Ovary (tissue), 9 donors: ENCODE measurements around the gene CNGA1. TPM values are rescaled to one million over a fixed set of nuclear protein-coding genes. Genes with fewer than 3 reads are reported as not detected.

ENCODE experiments used
- DNase-seq, 5 donors: peaks; one replicate each; pipeline ENCODE4 v3.0.0-alpha.2; 2019 to 2020
- H3K27ac ChIP-seq, 2 donors: fragments of 200-600 bp; one replicate each; pipeline versions ENCODE4 v1.5.1 to v1.8.0; 2019 to 2022
- H3K27me3 ChIP-seq: fragments of 200-600 bp; one replicate; pipeline ENCODE4 v1.8.0; 2022
- H3K36me3 ChIP-seq: fragments of 200-600 bp; sonication (generic); one replicate; pipeline ENCODE4 v1.5.1; 2019
- H3K4me1 ChIP-seq: one replicate; pipeline ENCODE4 v1.8.1; 2013; ENCODE audit warnings: mild to moderate bottlenecking, moderate library complexity; ENCODE audit not compliant: insufficient read depth
- H3K4me3 ChIP-seq: fragments of 200-600 bp; sonication (generic); one replicate; pipeline ENCODE4 v1.5.1; 2017
- H3K9me3 ChIP-seq, 2 donors: fragments of 200-600 bp in 1 of 2; sonication (generic) in 1 of 2; one replicate each; pipeline versions ENCODE4 v1.5.1 to v1.8.1; 2013 to 2019; ENCODE audit warnings: mild to moderate bottlenecking in 1 of 2, moderate library complexity in 1 of 2
- EP300 ChIP-seq: sonication (generic); formaldehyde crosslinking; IDR thresholded peaks from one replicate; pipeline ENCODE4 v1.6.1; 2017; ENCODE audit warnings: antibody characterized with exemption
- POLR2A ChIP-seq: fragments of 450-650 bp; IDR thresholded peaks from one replicate; pipeline ENCODE4 v1.6.1; 2017; ENCODE audit warnings: antibody characterized with exemption, mild to moderate bottlenecking, moderate library complexity
- WGBS, 3 donors: extraction: QIAGEN DNeasy Blood & Tissue Kit in 1 of 3; methylation state at CpG; one replicate each; pipeline versions ENCODE4 v1.1.5 to v1.1.7; 2013 to 2017; 5-methylcytosine and 5-hydroxymethylcytosine counted together
- intact Hi-C, 4 donors: fragments of 100-400 bp; cut with DNase I; formaldehyde crosslinking; loops; one replicate each; pipeline versions ENCODE4 v1.11.0 to v1.15.1; 2022 to 2023
- polyA plus RNA-seq, 2 donors: library from polyadenylated mRNA; stranded (reverse); fragments of 200-250 nt in 1 of 2; fragments of 350-450 nt in 1 of 2; fragmentation: Illumina TruSeq in 1 of 2; extraction: RNeasy Lipid Tissue Mini Kit (QIAGEN cat#74804) in 1 of 2; gene quantifications; one replicate each; pipeline ENCODE4 v1.2.3, GENCODE V29; 2013 to 2014
- total RNA-seq, 7 donors: library from RNA; depleted of rRNA in 2 of 7; stranded (reverse); fragments of >200 nt in 2 of 7; fragmentation: NEBNext Ultra II Directional in 3 of 7; extraction: Animal tissue kit (Norgen Biotek cat#: 25700) in 3 of 7; gene quantifications; one replicate each; pipeline versions ENCODE4 v1.1.0 to v1.2.4, GENCODE V29; 2016 to 2023
- TF ChIP-seq, protein P1 (sequence below), 3 donors: fragments of 450-650 bp in 2 of 3; fragments of 200-600 bp in 1 of 3; IDR thresholded peaks; one replicate each; pipeline versions ENCODE4 v1.5.1 to v1.8.0; 2016 to 2022; ENCODE audit warnings: antibody characterized with exemption in 3 of 3, mild to moderate bottlenecking in 1 of 3
- donor health status: DM: no; HTN: no; CAD: no; lungs with moderate emphysema.
- donor health status: DM: no; HTN: no; CAD: no.
- donor health status: Bipolar disorder and iron deficiency.
- donor health status: DM: yes; HTN: yes; CAD: no.
- donor health status: DM: no; HTN: no; CAD: no.
- donor health status: DM: yes; HTN: yes; CAD: no.

Gene CNGA1
- total and polyA plus RNA-seq, 9 donors: 0.02 to 1.0 (median 0.11) TPM; not detected in 4

GRCh38 chr4:47990145-47990544, 26.3 kb downstream of the CNGA1 start:
- TF ChIP-seq, protein P1, sequence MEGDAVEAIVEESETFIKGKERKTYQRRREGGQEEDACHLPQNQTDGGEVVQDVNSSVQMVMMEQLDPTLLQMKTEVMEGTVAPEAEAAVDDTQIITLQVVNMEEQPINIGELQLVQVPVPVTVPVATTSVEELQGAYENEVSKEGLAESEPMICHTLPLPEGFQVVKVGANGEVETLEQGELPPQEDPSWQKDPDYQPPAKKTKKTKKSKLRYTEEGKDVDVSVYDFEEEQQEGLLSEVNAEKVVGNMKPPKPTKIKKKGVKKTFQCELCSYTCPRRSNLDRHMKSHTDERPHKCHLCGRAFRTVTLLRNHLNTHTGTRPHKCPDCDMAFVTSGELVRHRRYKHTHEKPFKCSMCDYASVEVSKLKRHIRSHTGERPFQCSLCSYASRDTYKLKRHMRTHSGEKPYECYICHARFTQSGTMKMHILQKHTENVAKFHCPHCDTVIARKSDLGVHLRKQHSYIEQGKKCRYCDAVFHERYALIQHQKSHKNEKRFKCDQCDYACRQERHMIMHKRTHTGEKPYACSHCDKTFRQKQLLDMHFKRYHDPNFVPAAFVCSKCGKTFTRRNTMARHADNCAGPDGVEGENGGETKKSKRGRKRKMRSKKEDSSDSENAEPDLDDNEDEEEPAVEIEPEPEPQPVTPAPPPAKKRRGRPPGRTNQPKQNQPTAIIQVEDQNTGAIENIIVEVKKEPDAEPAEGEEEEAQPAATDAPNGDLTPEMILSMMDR (IDR thresholded peaks at IDR 0.05): no peak
- TF ChIP-seq POLR2A (no peak), EP300 (no peak)
- H3K4me1 ChIP-seq: no peaks in the 10 kb centered on the region
- intact Hi-C loops: no loop called here
- no peaks in the 10 kb centered on the region for H3K9me3 ChIP-seq
- no peaks in the 10 kb centered on the region for H3K36me3 ChIP-seq
- DNase-seq: no peak
- no peak overlapping the region for H3K4me3 ChIP-seq
- H3K27ac ChIP-seq: no peak overlapping the region
- WGBS, 3 donors: 84 to 89% (median 85%) methylated on average over 5 of the region's 5 CpGs
- H3K27me3 ChIP-seq: no peaks in the 10 kb centered on the region

DNA sequence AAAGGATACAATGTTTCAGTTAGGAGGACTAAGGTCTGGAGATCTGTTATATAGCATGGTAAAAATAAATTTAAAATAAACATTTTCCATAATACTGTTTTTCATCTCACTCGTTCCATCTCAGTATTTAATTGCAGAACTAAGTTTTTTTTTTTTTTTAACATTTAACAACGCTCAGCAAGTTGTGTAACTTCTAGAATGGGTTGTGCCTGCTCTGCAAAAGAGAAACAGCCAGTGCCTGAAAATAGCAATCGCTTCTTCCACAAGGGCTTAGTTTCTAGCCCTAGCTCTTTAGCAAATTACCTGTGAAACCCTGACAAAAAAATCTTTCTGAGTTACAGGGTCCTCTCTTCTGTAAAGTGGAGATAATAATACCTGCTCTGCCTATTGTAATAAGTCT, 41.9 kb downstream of the CNGA1 start:
- Histone ChIP-seq H3K27ac (no peak overlapping the region), H3K36me3 (no peaks in the 10 kb centered on the region), H3K4me1 (no peaks in the 10 kb centered on the region), H3K27me3 (no peaks in the 10 kb centered on the region), H3K9me3 (no peaks in the 10 kb centered on the region), H3K4me3 (no peak overlapping the region)
- DNase-seq: no peak
- TF ChIP-seq, protein P1 (IDR thresholded peaks at IDR 0.05): no peak
- no peak for TF ChIP-seq POLR2A
- TF ChIP-seq EP300: no peak
- WGBS, 3 donors: 65 to 74% (median 72%) methylated on average over 3 of the region's 3 CpGs
- intact Hi-C loops: no loop called here

DNA sequence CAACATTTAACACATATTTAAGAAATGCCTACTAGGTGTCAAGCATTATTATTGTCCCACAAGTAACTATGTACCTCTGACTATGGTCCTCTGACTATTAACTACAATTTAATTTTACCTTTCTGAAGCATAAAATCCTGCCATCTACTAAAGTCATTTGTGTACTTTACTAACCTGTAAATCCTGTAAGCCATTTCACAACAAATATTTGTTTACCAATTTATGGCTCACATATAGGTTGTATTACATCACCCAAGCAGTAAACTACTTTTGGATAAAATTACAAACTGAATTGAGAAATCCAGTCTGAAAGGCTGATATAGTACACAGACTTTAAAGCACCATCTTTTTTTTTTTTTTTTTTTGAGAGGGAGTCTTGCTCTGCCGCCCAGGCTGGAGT, 43.8 kb downstream of the CNGA1 start:
- intact Hi-C loops: no loop called here
- H3K36me3 ChIP-seq: no peaks in the 10 kb centered on the region
- H3K9me3 ChIP-seq: no peaks in the 10 kb centered on the region
- no peaks in the 10 kb centered on the region for H3K4me1 ChIP-seq
- H3K27me3 ChIP-seq: no peaks in the 10 kb centered on the region
- no peak overlapping the region for H3K4me3 ChIP-seq
- no peak for DNase-seq
- TF ChIP-seq, protein P1 (IDR thresholded peaks at IDR 0.05): no peak
- TF ChIP-seq EP300: no peak
- no peak for TF ChIP-seq POLR2A
- no peak overlapping the region for H3K27ac ChIP-seq
- WGBS, 3 donors: 71 to 100% (median 77%) methylated on average over 1 of the region's 1 CpG

DNA sequence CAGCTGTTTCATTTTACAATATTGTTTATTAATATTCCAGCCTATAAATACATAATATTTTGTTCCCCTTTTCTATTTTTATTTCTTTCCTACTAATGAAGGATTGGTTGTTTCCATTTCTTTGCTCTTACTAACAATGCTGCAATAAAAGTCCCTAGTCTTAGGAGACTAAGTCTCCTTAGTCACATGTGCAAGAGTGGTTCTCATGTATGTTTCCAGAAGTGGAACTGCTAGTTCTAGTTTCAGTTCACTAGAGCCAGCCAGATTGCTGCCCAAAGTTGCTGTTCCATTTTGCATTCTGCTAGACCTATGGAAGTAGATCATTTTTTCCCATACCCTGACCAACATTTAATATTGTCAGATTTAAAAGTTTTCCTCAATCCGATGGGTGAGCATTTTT, 44.3 kb downstream of the CNGA1 start:
- no peaks in the 10 kb centered on the region for H3K4me1 ChIP-seq
- intact Hi-C loops: no loop called here

More for the DNA sequence above, 44.3 kb downstream of the CNGA1 start:
- no peak overlapping the region for H3K27ac ChIP-seq
- H3K9me3 ChIP-seq: no peaks in the 10 kb centered on the region
- DNase-seq: no peak
- TF ChIP-seq, protein P1 (IDR thresholded peaks at IDR 0.05): no peak
- TF ChIP-seq EP300 (no peak), POLR2A (no peak)
- H3K36me3 ChIP-seq: no peaks in the 10 kb centered on the region
- no peak overlapping the region for H3K4me3 ChIP-seq
- 84 to 86% (median 85%) methylated on average over 1 of the region's 1 CpG for WGBS, 3 donors
- no peaks in the 10 kb centered on the region for H3K27me3 ChIP-seq
